Measurements from ENCODE around the gene CERS6. TPM values are rescaled to one million over a fixed set of nuclear protein-coding genes. Genes with fewer than 3 reads are reported as not detected.

The CERS6 gene
- total and polyA plus RNA-seq, 2 of the 8 experiments (the other 6 are each of a cell fraction or from before 2014, with no cell fraction given) = 6.8 to 28.2 TPM

- Histone ChIP-seq H3K56ac (replicated peaks; ENCODE audit: insufficient read length, low read depth, low read length) (no peak overlapping the region), H3K27me3 (replicated peaks in 1 of 4; ENCODE audit: control insufficient read depth in 3 of 4, extremely low read depth in 1 of 4, insufficient read depth in 3 of 4, low read length in 3 of 4) (peaks cover 0 to 2% (median 0%) of the 10 kb centered on the region in 4 experiments; a peak in 1 of 7 replicates), H2AFZ (ENCODE audit: low read length) (no peak overlapping the region), H4K8ac (ENCODE audit: extremely low read depth, insufficient read depth, low read length) (no peak overlapping the region), H2BK15ac (ENCODE audit: low read length) (no peak overlapping the region), H3K9me3 (ENCODE audit: insufficient read depth in 2 of 2, low read depth in 1 of 2, low read length in 1 of 2) (no peaks in the 10 kb centered on the region), H3K4me1 (replicated peaks in 1 of 4; ENCODE audit: control insufficient read depth in 3 of 4, insufficient read depth in 4 of 4, low read length in 3 of 4) (peaks cover 0 to 4% (median 1%) of the 10 kb centered on the region in 4 experiments; a peak in 3 of 7 replicates), H3K18ac (ENCODE audit: extremely low read depth, low read length) (no peak overlapping the region), H3K79me1 (ENCODE audit: low read depth, low read length) (no peaks in the 10 kb centered on the region), H2BK5ac (ENCODE audit: low read depth, low read length) (no peak overlapping the region), H3K4ac (replicated peaks; ENCODE audit: insufficient read length, low read depth, low read length) (no peak overlapping the region), H4K20me1 (replicated peaks in 1 of 2; ENCODE audit: control insufficient read depth in 1 of 2, insufficient read depth in 2 of 2, low read length in 2 of 2) (no peaks in the 10 kb centered on the region), H2BK20ac (ENCODE audit: low read length) (no peak overlapping the region), H3K9ac (replicated peaks in 1 of 4; ENCODE audit: extremely low read depth in 1 of 4, low read depth in 3 of 4, low read length in 3 of 4) (no peak overlapping the region), H4K5ac (ENCODE audit: insufficient read length, low read depth, low read length) (no peak overlapping the region), H3K4me2 (ENCODE audit: insufficient read depth in 1 of 2, low read depth in 2 of 2, low read length in 2 of 2) (no peak overlapping the region), H4K91ac (replicated peaks; ENCODE audit: insufficient read length, low read length) (no peak overlapping the region), H3K4me3 (ENCODE audit: extremely low read depth in 1 of 4, insufficient read depth in 2 of 4, low read depth in 3 of 4, low read length in 4 of 4) (no peak overlapping the region), H3K27ac (ENCODE audit: low read depth, low read length) (no peak overlapping the region), H3K79me2 (ENCODE audit: control insufficient read depth in 1 of 2, insufficient read depth in 2 of 2, low read length in 2 of 2) (no peaks in the 10 kb centered on the region), H3K14ac (ENCODE audit: insufficient read length) (no peak overlapping the region), H2BK120ac (replicated peaks; ENCODE audit: low read depth, low read length) (no peak overlapping the region), H3K23ac (ENCODE audit: insufficient read length) (no peak overlapping the region), H3K23me2 (ENCODE audit: low read depth, low read length) (no peaks in the 10 kb centered on the region), H2AK5ac (ENCODE audit: low read depth, low read length) (no peak overlapping the region), H3K36me3 (ENCODE audit: control insufficient read depth in 2 of 4, insufficient read depth in 4 of 4, low read length in 3 of 4) (no peaks in the 10 kb centered on the region), H2BK12ac (ENCODE audit: low read depth, low read length) (no peak overlapping the region)
- 82 to 100% methylated on average over 1 of the region's 1 CpG for WGBS, 2 experiments (ENCODE audit: extremely low coverage in 1 of 2, insufficient coverage in 1 of 2, insufficient read length in 1 of 2, insufficient replicate concordance in 2 of 2, low coverage in 1 of 2, low lambda C conversion rate in 2 of 2, missing lambda C conversion rate in 1 of 2)
- POLR2A ChIA-PET (ENCODE audit: partially characterized antibody) = no interaction called here
- FAIRE-seq (no peak), DNase-seq (ENCODE audit: low read depth in 1 of 2, low spot score in 2 of 2) (no peak)
- CTCF ChIA-PET (ENCODE audit: partially characterized antibody) = interaction anchor here (1.9 kb wide), 1 partner anchor 14 kb away, joined by 6 read pairs; no protein-coding TSS in a partner anchor
- no peak for TF ChIP-seq TCF12 (IDR thresholded peaks at IDR 0.05; ENCODE audit: low read depth, low read length)
- no peak for TF ChIP-seq HDAC6 (IDR thresholded peaks at IDR 0.05; ENCODE audit: low read depth, low read length)
- TF ChIP-seq RFX5 (IDR thresholded peaks at IDR 0.05; ENCODE audit: borderline replicate concordance, low read depth, low read length) = no peak
- TF ChIP-seq EP300 (IDR thresholded peaks at IDR 0.05; ENCODE audit: borderline replicate concordance in 1 of 2, low read depth in 2 of 2, low read length in 2 of 2) = no peak
- TF ChIP-seq SIX5 (IDR thresholded peaks at IDR 0.05; ENCODE audit: low read depth, low read length) = no peak
- no peak for TF ChIP-seq PHF8 (conservative IDR thresholded peaks at IDR 0.05; ENCODE audit: low read depth, low read length)
- no peak for TF ChIP-seq NANOG (IDR thresholded peaks at IDR 0.05; ENCODE audit: insufficient read depth, low read depth, low read length, poor library complexity, severe bottlenecking)
- TF ChIP-seq HDAC2 (IDR thresholded peaks at IDR 0.05; ENCODE audit: borderline replicate concordance in 1 of 2, low read depth in 2 of 2, low read length in 2 of 2) = no peak
- TF ChIP-seq CREB1 (IDR thresholded peaks at IDR 0.05) = no peak
Observed at GRCh38 chr2:168787782-168788376, 331.8 kb downstream of the CERS6 start.
